GM12873 (cell line): ENCODE data around the gene MAPKAPK3.

Source experiments
- CTCF ChIP-seq: IDR thresholded peaks from 2 replicates; pipeline ENCODE4 v1.5.1; 2012; ENCODE audit warnings: low read depth, mild to moderate bottlenecking, moderate library complexity, low read length, control low read depth; ENCODE audit not compliant: insufficient read depth; ENCODE audit errors: missing control alignments

Gene MAPKAPK3

DNA sequence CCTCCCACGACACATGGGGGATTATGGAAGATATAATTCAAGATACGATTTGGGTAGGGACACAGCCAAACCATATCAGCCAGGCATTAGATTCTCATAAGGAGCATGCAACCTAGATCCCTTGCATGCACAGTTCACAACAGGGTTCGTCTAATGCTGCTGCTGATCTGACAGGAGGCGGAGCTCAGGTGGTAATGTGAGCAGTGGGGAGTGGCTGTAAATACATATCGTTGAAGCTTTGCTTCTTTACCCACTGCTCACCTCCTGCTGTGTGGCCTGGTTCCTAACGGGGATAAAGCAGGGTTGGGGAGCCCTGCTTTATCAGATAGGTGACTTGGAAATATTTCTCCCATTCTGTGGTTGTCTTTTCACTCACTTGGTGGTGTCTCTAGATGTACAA is 72.6 kb downstream of the MAPKAPK3 start:
- TF ChIP-seq CTCF: no peak

GRCh38 chr3:50695031-50695430 is 78.1 kb downstream of the MAPKAPK3 start:
- TF ChIP-seq CTCF: no peak

DNA sequence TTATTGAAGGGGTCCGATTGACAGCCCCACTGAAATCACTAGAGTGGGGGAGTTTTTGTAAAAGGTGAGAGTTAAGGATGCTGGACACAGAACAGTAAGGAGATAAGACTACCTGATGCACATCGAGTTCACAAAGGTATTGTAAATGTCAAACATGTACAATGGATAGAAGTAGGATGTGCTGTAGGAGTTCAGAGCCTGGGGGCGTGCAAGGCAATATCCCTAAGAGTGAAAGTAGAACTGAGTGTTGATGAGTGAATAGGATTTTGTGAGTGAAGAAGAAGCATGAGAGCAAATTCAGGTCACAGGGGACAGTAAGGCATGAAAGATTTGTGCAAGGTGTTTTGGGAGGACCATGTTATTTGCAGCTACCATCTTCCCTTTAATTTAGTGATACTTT is 79.3 kb downstream of the MAPKAPK3 start:
- no peak for TF ChIP-seq CTCF

- no peak for TF ChIP-seq CTCF
Measured at GRCh38 chr3:50698269-50698668, 81.3 kb downstream of the MAPKAPK3 start.
